Neural cell (in vitro differentiated cells): ENCODE results near the gene RFPL2.

Experiments
- EP300 ChIP-seq: fragments of 450-650 bp; conservative IDR thresholded peaks from 2 replicates; pipeline ENCODE4 v1.6.1; 2014; ENCODE audit warnings: antibody characterized with exemption, mild to moderate bottlenecking, moderate library complexity; ENCODE audit not compliant: poor library complexity, severe bottlenecking
- POLR2AphosphoS5 ChIP-seq: IDR thresholded peaks from 2 replicates; pipeline ENCODE4 v1.6.1; 2012
- TF ChIP-seq, protein P1 (sequence below): fragments of 450-650 bp; IDR thresholded peaks from 2 replicates; pipeline ENCODE4 v1.5.1; 2014; ENCODE audit warnings: antibody characterized with exemption, mild to moderate bottlenecking, moderate library complexity; ENCODE audit not compliant: poor library complexity, severe bottlenecking
- TF ChIP-seq, protein P2 (sequence below): IDR thresholded peaks from 2 replicates; pipeline ENCODE4 v1.6.1; 2012; ENCODE audit warnings: borderline replicate concordance

DNA sequence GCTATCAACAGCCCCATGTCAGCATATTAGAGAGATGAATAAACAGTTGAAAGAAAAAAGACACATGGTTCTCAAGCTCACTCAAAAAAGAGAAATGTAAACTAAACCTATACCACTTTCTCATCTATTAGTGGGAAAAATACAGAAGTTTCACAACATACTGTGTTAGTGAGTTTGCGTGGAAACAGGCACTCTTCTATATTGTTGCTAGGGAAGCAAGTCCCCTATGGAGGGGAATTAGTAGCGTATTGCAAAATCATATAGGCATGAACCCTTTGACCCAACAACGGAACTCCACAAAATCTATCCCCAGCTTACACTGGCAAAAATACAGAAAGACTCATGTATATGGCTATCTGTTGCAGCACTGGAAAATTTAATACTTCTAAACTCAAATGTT is 14.2 kb upstream of the RFPL2 start:
- TF ChIP-seq, protein P1, sequence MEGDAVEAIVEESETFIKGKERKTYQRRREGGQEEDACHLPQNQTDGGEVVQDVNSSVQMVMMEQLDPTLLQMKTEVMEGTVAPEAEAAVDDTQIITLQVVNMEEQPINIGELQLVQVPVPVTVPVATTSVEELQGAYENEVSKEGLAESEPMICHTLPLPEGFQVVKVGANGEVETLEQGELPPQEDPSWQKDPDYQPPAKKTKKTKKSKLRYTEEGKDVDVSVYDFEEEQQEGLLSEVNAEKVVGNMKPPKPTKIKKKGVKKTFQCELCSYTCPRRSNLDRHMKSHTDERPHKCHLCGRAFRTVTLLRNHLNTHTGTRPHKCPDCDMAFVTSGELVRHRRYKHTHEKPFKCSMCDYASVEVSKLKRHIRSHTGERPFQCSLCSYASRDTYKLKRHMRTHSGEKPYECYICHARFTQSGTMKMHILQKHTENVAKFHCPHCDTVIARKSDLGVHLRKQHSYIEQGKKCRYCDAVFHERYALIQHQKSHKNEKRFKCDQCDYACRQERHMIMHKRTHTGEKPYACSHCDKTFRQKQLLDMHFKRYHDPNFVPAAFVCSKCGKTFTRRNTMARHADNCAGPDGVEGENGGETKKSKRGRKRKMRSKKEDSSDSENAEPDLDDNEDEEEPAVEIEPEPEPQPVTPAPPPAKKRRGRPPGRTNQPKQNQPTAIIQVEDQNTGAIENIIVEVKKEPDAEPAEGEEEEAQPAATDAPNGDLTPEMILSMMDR: no peak
- TF ChIP-seq POLR2AphosphoS5 (no peak), EP300 (no peak)
- TF ChIP-seq, protein P2, sequence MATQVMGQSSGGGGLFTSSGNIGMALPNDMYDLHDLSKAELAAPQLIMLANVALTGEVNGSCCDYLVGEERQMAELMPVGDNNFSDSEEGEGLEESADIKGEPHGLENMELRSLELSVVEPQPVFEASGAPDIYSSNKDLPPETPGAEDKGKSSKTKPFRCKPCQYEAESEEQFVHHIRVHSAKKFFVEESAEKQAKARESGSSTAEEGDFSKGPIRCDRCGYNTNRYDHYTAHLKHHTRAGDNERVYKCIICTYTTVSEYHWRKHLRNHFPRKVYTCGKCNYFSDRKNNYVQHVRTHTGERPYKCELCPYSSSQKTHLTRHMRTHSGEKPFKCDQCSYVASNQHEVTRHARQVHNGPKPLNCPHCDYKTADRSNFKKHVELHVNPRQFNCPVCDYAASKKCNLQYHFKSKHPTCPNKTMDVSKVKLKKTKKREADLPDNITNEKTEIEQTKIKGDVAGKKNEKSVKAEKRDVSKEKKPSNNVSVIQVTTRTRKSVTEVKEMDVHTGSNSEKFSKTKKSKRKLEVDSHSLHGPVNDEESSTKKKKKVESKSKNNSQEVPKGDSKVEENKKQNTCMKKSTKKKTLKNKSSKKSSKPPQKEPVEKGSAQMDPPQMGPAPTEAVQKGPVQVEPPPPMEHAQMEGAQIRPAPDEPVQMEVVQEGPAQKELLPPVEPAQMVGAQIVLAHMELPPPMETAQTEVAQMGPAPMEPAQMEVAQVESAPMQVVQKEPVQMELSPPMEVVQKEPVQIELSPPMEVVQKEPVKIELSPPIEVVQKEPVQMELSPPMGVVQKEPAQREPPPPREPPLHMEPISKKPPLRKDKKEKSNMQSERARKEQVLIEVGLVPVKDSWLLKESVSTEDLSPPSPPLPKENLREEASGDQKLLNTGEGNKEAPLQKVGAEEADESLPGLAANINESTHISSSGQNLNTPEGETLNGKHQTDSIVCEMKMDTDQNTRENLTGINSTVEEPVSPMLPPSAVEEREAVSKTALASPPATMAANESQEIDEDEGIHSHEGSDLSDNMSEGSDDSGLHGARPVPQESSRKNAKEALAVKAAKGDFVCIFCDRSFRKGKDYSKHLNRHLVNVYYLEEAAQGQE: no peak
